ENCODE measurements around the gene KLF16.

GRCh38 chr19:1844513-1845124, 18.8 kb downstream of the KLF16 start:
- TF ChIP-seq PATZ1 (CRISPR knock-in tag; IDR thresholded peaks at IDR 0.05; ENCODE audit: borderline replicate concordance) (no peak), ZFP3 (CRISPR knock-in tag; IDR thresholded peaks at IDR 0.05) (no peak), PPARA (CRISPR knock-in tag; IDR thresholded peaks at IDR 0.05; ENCODE audit: borderline replicate concordance) (no peak)
- TF ChIP-seq, protein P1, sequence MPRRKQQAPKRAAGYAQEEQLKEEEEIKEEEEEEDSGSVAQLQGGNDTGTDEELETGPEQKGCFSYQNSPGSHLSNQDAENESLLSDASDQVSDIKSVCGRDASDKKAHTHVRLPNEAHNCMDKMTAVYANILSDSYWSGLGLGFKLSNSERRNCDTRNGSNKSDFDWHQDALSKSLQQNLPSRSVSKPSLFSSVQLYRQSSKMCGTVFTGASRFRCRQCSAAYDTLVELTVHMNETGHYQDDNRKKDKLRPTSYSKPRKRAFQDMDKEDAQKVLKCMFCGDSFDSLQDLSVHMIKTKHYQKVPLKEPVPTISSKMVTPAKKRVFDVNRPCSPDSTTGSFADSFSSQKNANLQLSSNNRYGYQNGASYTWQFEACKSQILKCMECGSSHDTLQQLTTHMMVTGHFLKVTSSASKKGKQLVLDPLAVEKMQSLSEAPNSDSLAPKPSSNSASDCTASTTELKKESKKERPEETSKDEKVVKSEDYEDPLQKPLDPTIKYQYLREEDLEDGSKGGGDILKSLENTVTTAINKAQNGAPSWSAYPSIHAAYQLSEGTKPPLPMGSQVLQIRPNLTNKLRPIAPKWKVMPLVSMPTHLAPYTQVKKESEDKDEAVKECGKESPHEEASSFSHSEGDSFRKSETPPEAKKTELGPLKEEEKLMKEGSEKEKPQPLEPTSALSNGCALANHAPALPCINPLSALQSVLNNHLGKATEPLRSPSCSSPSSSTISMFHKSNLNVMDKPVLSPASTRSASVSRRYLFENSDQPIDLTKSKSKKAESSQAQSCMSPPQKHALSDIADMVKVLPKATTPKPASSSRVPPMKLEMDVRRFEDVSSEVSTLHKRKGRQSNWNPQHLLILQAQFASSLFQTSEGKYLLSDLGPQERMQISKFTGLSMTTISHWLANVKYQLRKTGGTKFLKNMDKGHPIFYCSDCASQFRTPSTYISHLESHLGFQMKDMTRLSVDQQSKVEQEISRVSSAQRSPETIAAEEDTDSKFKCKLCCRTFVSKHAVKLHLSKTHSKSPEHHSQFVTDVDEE (CRISPR knock-in tag; IDR thresholded peaks at IDR 0.05): no peak
